ENCODE measurements around the gene TFAP2E.

The TFAP2E gene

GRCh38 chr1:35573198-35574124, at the start of gene TFAP2E:
Gene TFAP2E, plus strand, starts transcription at chr1:35573314. Its CDS starts 264 bp downstream, at chr1:35573578.
- DNase-seq (ENCODE audit: low read depth), result no peak

- no peak for DNase-seq (ENCODE audit: low read depth)
These were observed 49.0 kb upstream of the TFAP2E start for GRCh38 chr1:35524106-35524505.

GRCh38 chr1:35530168-35530567, 42.9 kb upstream of the TFAP2E start:
- no peak for DNase-seq (ENCODE audit: low read depth)

GRCh38 chr1:35530946-35531345, 42.2 kb upstream of the TFAP2E start:
- DNase-seq (ENCODE audit: low read depth), result no peak

GRCh38 chr1:35531368-35531767, 41.7 kb upstream of the TFAP2E start:
- DNase-seq (ENCODE audit: low read depth), result no peak

GRCh38 chr1:35532497-35533223, 40.5 kb upstream of the TFAP2E start:
- no peak for DNase-seq (ENCODE audit: low read depth)

- no peak for DNase-seq (ENCODE audit: low read depth)
These were observed 39.5 kb upstream of the TFAP2E start for GRCh38 chr1:35533586-35533985.

GRCh38 chr1:35535243-35535642, 37.9 kb upstream of the TFAP2E start:
- no peak for DNase-seq (ENCODE audit: low read depth)

- DNase-seq (ENCODE audit: low read depth), result no peak
These were observed 36.5 kb upstream of the TFAP2E start for GRCh38 chr1:35536556-35537162.

- no peak for DNase-seq (ENCODE audit: low read depth)
These were observed 35.3 kb upstream of the TFAP2E start for GRCh38 chr1:35537806-35538205.

GRCh38 chr1:35539073-35539823, 33.9 kb upstream of the TFAP2E start:
- no peak for DNase-seq (ENCODE audit: low read depth)

GRCh38 chr1:35539824-35540261, 33.3 kb upstream of the TFAP2E start:
- DNase-seq (ENCODE audit: low read depth), result no peak

GRCh38 chr1:35544976-35545375, 28.1 kb upstream of the TFAP2E start:
- DNase-seq (ENCODE audit: low read depth), result no peak

GRCh38 chr1:35546614-35547013, 26.5 kb upstream of the TFAP2E start:
- DNase-seq (ENCODE audit: low read depth), result no peak

- no peak for DNase-seq (ENCODE audit: low read depth)
These were observed 19.3 kb upstream of the TFAP2E start for GRCh38 chr1:35553851-35554250.

GRCh38 chr1:35554266-35555211, 18.6 kb upstream of the TFAP2E start:
- no peak for DNase-seq (ENCODE audit: low read depth)

- no peak for DNase-seq (ENCODE audit: low read depth)
These were observed 17.9 kb upstream of the TFAP2E start for GRCh38 chr1:35555212-35555584.

GRCh38 chr1:35555601-35556477, 17.3 kb upstream of the TFAP2E start:
- DNase-seq (ENCODE audit: low read depth), result no peak

- DNase-seq (ENCODE audit: low read depth), result no peak
These were observed 16.5 kb upstream of the TFAP2E start for GRCh38 chr1:35556484-35557117.

Data from stimulated activated CD8-positive, alpha-beta memory T cell treated with anti-CD3 and anti-CD28 coated beads, Interleukin-15, amount 100 ng/mL, for 1 hour (primary cell).